A549 (cell line): ENCODE data around the gene HPGDS.

Source experiments
- CTCF ChIP-seq: fragments of >200 bp; sonication (Bioruptor Twin); formaldehyde crosslinking; IDR thresholded peaks from 3 replicates; pipeline ENCODE4 v1.5.1; 2016
- POLR2A ChIP-seq: IDR thresholded peaks from 2 replicates; pipeline ENCODE4 v1.6.1; 2012; ENCODE audit warnings: mild to moderate bottlenecking, low read length
- REST ChIP-seq: fragments of 200-600 bp; sonication (generic); IDR thresholded peaks from 2 replicates; pipeline ENCODE4 v1.6.1; 2016; ENCODE audit warnings: antibody characterized with exemption, mild to moderate bottlenecking, moderate library complexity
- RFX5 ChIP-seq: fragments of 450-650 bp; IDR thresholded peaks from 2 replicates; pipeline ENCODE4 v1.7.1; 2014; ENCODE audit warnings: antibody characterized with exemption, mild to moderate bottlenecking, moderate library complexity
- ZC3H11A ChIP-seq: fragments of 450-650 bp; IDR thresholded peaks from 2 replicates; pipeline ENCODE4 v1.6.1; 2014; ENCODE audit warnings: antibody characterized with exemption, mild to moderate bottlenecking

DNA sequence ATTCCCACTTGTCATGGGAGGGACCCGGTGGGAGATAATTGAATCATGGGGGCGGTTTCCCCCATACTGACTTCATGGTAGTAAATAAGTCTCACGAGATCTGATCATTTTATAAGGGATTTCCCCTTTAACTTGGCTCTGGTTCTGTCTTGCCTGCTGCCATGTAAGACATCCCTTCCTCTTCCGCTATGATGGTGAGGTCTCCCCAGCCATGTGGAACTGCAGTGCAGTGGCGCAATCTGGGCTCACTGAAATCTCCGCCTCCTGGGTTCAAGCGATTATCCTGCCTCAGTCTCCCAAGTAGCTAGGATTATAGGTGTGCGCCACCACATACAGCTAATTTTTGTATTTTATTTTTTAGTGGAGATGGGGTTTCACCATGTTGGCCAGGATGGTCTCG is 2.9 kb downstream of the HPGDS start:
- TF ChIP-seq RFX5 (no peak), CTCF (no peak), ZC3H11A (no peak), REST (no peak), POLR2A (no peak)
